ENCODE results near the gene POLN. TPM values are rescaled to one million over a fixed set of nuclear protein-coding genes. Genes with fewer than 3 reads are reported as not detected.

The POLN gene
- total RNA-seq, 2 experiments from 2014 or later: 4.0 to 4.4 TPM

DNA sequence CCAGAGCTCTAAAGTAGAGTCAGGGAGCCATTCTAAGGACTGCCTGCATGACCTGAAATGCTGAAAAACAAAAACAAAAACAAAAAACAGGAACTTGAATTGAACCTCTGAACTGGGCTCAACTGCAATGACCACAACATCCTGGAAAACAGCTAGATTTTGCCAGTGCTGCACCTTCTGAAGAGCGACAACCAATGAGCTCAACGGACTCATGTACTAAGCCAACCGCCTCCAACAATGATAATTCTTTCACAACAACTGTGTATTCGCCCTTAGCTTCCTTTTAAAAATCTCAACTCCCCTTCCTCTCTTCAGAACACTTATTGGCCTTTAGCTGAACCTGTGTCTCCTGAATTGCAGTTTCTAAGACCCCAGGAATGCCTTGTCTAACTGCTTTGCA lies 69.8 kb downstream of the POLN start:
- Histone ChIP-seq H3K9me3 (ENCODE audit: low read length) (no peaks in the 10 kb centered on the region), H3K4me2 (ENCODE audit: low read length) (no peak overlapping the region), H3K27ac (ENCODE audit: low read depth, low read length, poor library complexity, severe bottlenecking) (no peak overlapping the region), H3K36me3 (ENCODE audit: insufficient read depth, low read length) (no peaks in the 10 kb centered on the region), H3K4me3 (ENCODE audit: low read depth, low read length, poor library complexity, severe bottlenecking) (no peak overlapping the region), H3K9me2 (ENCODE audit: insufficient read depth, low read length) (no peaks in the 10 kb centered on the region), H4K20me1 (ENCODE audit: insufficient read depth, low read length) (no peaks in the 10 kb centered on the region), H3K4me1 (ENCODE audit: insufficient read depth, low read length, poor library complexity, severe bottlenecking) (no peaks in the 10 kb centered on the region), H3K79me2 (ENCODE audit: insufficient read depth, low read depth, low read length) (no peaks in the 10 kb centered on the region), H2AFZ (ENCODE audit: low read length) (no peak overlapping the region)
- ChIA-PET POLR2A (interaction anchor here (0.6 to 0.7 kb wide), 2 partner anchors 18 to 54 kb away, joined by 4 read pairs; no protein-coding TSS in a partner anchor), CTCF (ENCODE audit: unreplicated experiment) (interaction anchor here (0.6 kb wide), 1 partner anchor 142 kb away, joined by 3 read pairs; no protein-coding TSS in a partner anchor)
- no peak for DNase-seq (ENCODE audit: low spot score)
- TF ChIP-seq, protein P1, sequence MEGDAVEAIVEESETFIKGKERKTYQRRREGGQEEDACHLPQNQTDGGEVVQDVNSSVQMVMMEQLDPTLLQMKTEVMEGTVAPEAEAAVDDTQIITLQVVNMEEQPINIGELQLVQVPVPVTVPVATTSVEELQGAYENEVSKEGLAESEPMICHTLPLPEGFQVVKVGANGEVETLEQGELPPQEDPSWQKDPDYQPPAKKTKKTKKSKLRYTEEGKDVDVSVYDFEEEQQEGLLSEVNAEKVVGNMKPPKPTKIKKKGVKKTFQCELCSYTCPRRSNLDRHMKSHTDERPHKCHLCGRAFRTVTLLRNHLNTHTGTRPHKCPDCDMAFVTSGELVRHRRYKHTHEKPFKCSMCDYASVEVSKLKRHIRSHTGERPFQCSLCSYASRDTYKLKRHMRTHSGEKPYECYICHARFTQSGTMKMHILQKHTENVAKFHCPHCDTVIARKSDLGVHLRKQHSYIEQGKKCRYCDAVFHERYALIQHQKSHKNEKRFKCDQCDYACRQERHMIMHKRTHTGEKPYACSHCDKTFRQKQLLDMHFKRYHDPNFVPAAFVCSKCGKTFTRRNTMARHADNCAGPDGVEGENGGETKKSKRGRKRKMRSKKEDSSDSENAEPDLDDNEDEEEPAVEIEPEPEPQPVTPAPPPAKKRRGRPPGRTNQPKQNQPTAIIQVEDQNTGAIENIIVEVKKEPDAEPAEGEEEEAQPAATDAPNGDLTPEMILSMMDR (conservative IDR thresholded peaks at IDR 0.05; ENCODE audit: low read length): no peak
- TF ChIP-seq EZH2phosphoT487 (IDR thresholded peaks at IDR 0.05; ENCODE audit: borderline replicate concordance, low read depth, low read length): no peak
- BruUV-seq (replicated peaks): no TSS peak
- intact Hi-C loops (cut with micrococcal nuclease; ENCODE audit: unreplicated experiment): no loop called here

DNA sequence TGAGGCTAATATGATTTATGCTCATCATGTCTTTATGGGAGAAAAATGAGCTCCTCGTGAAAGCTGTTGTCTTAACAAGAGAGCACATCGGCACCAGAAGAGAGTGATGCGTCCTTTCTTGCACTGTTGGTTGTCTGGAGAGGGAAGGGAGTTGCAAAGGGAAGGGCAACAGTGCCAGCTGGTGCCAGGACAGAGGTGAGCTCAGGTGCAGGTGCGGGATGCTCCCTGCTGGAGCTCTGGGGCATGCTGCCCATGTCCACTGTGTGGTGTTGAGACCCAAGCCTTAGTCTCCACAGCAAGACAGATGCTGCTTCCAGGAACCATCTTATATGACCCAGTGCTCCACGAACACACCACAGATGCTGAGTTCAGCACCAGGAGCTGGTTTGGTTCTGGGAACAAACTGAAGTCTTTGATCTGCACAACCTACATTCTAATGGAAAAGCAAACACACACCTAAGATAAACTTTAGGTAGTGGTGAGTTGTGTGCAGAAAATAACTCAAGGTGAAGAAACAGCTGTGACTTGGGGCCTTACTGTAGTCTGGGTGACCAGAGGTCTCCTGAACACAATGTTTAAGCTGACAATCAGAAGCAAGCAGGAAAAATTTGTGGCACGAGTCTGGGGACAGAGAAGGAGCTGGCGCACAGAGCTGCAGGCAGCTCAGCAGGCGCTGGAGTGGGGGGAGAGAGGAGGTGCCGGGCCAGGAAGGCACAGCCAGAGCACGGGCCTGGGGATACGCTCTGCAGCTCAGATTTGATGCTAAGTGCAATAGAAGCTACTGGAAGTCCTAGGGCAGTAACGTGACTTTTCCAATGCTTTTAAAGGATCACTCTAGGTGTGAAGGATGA lies 73.2 kb downstream of the POLN start:
- Histone ChIP-seq H3K36me3 (ENCODE audit: insufficient read depth, low read length) (no peaks in the 10 kb centered on the region), H3K9me2 (ENCODE audit: insufficient read depth, low read length) (no peaks in the 10 kb centered on the region), H4K20me1 (ENCODE audit: insufficient read depth, low read length) (no peaks in the 10 kb centered on the region), H2AFZ (ENCODE audit: low read length) (no peak overlapping the region), H3K9me3 (ENCODE audit: low read length) (no peaks in the 10 kb centered on the region), H3K27ac (ENCODE audit: low read depth, low read length, poor library complexity, severe bottlenecking) (no peak overlapping the region), H3K4me3 (ENCODE audit: low read depth, low read length, poor library complexity, severe bottlenecking) (no peak overlapping the region), H3K79me2 (ENCODE audit: insufficient read depth, low read depth, low read length) (no peaks in the 10 kb centered on the region), H3K4me1 (ENCODE audit: insufficient read depth, low read length, poor library complexity, severe bottlenecking) (no peaks in the 10 kb centered on the region), H3K4me2 (ENCODE audit: low read length) (no peak overlapping the region)
- no TSS peak for BruUV-seq (replicated peaks)
- intact Hi-C loops (cut with micrococcal nuclease; ENCODE audit: unreplicated experiment): no loop called here
- POLR2A ChIA-PET: interaction anchor here (0.6 to 1.6 kb wide), 2 partner anchors 17 to 174 kb away, joined by 3 to 5 read pairs; no protein-coding TSS in a partner anchor
- TF ChIP-seq, protein P1 (conservative IDR thresholded peaks at IDR 0.05; ENCODE audit: low read length): no peak
- no peak for TF ChIP-seq EZH2phosphoT487 (IDR thresholded peaks at IDR 0.05; ENCODE audit: borderline replicate concordance, low read depth, low read length)
- no peak for DNase-seq (ENCODE audit: low spot score)
- CTCF ChIA-PET (ENCODE audit: unreplicated experiment): no interaction called here

DNA sequence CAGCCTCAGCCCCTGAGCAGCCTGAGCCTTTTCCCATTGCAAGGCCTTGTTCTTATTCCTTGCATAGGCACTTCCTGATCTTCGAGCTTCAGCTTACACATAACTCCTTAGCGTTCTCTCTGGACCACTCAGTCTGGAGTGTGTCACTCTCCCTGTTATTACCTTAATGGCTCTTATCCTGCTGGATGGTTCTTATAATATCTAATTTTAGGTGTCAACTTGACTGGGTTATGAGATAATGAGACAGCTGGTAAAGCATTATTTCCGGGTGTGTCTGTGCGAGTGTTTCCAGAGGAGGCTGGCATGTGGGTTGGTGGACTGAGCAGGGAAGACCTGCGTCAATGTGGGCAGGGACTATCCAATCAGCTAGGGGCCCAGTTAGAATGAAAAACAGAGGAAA lies 75.7 kb downstream of the POLN start:
- no peaks in the 10 kb centered on the region for H3K36me3 ChIP-seq (ENCODE audit: insufficient read depth, low read length)
- no peak for TF ChIP-seq EZH2phosphoT487 (IDR thresholded peaks at IDR 0.05; ENCODE audit: borderline replicate concordance, low read depth, low read length)
- TF ChIP-seq, protein P1 (conservative IDR thresholded peaks at IDR 0.05; ENCODE audit: low read length): no peak
- CTCF ChIA-PET (ENCODE audit: unreplicated experiment): interaction anchor here (0.5 kb wide), 1 partner anchor 57 kb away, joined by 3 read pairs; no protein-coding TSS in a partner anchor
- no peaks in the 10 kb centered on the region for H4K20me1 ChIP-seq (ENCODE audit: insufficient read depth, low read length)
- POLR2A ChIA-PET: interaction anchor here (0.6 kb wide), 1 partner anchor 598 kb away, joined by 3 read pairs; no protein-coding TSS in a partner anchor
- no peaks in the 10 kb centered on the region for H3K9me2 ChIP-seq (ENCODE audit: insufficient read depth, low read length)
- H3K4me1 ChIP-seq (ENCODE audit: insufficient read depth, low read length, poor library complexity, severe bottlenecking): no peaks in the 10 kb centered on the region
- H3K4me3 ChIP-seq (ENCODE audit: low read depth, low read length, poor library complexity, severe bottlenecking): no peak overlapping the region
- no peaks in the 10 kb centered on the region for H3K9me3 ChIP-seq (ENCODE audit: low read length)
- H3K79me2 ChIP-seq (ENCODE audit: insufficient read depth, low read depth, low read length): no peaks in the 10 kb centered on the region
- intact Hi-C loops (cut with micrococcal nuclease; ENCODE audit: unreplicated experiment): no loop called here
- BruUV-seq (replicated peaks): no TSS peak
- no peak overlapping the region for H3K4me2 ChIP-seq (ENCODE audit: low read length)
- DNase-seq (ENCODE audit: low spot score): no peak
- no peak overlapping the region for H3K27ac ChIP-seq (ENCODE audit: low read depth, low read length, poor library complexity, severe bottlenecking)
- no peak overlapping the region for H2AFZ ChIP-seq (ENCODE audit: low read length)

All from OCI-LY7 (cell line).